Measurements from ENCODE around the gene CAPNS1. TPM values are rescaled to one million over a fixed set of nuclear protein-coding genes. Genes with fewer than 3 reads are reported as not detected.

Gene CAPNS1
- total and polyA plus RNA-seq, 2 of the 13 experiments (the other 11 are each of a cell fraction or from before 2014, with no cell fraction given), result 322 to 526 TPM

DNA sequence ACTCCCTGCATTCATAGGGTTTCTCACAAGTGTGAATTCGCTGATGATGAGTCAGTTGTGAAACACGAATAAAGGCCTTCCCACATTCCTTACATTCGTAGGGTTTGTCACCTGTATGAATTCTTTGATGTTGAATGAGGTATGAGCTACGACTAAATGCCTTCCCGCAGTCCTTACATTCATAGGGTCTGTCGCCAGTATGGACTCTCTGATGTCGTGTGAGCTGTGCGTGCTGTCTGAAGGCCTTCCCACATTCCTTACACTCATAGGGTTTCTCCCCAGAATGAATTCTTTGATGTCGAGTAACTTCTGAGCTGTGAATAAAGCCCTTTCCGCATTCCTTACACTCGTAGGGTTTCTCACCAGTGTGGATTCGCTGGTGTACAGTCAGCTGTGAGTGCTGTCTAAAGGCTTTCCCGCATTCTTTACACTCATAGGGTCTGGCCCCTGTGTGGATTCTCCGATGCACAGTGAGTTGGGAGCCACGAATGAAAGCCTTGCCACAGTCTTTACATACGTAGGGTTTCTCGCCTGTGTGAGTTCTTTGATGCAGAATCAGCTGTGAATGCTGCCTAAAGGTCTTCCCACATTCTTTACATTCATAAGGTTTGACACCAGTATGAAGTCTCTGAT, 42.9 kb downstream of the CAPNS1 start:
- Histone ChIP-seq H4K20me1 (ENCODE audit: insufficient read depth, low read length) (no peaks in the 10 kb centered on the region), H3K9ac (ENCODE audit: insufficient read depth, low read depth, low read length) (no peak overlapping the region), H3K4me1 (ENCODE audit: insufficient read depth, low read length) (no peaks in the 10 kb centered on the region), H3K27ac (ENCODE audit: extremely low read length, insufficient read depth, low read length) (no peak overlapping the region), H3K79me2 (ENCODE audit: insufficient read depth, low read length) (no peaks in the 10 kb centered on the region), H3K4me3 (replicated peaks in 1 of 3; ENCODE audit: insufficient read depth in 1 of 3, low read depth in 2 of 3, low read length in 3 of 3) (no peak overlapping the region), H3K4me2 (ENCODE audit: low read depth, low read length) (no peak overlapping the region), H3K36me3 (replicated peaks in 1 of 2; ENCODE audit: control insufficient read depth in 1 of 2, insufficient read depth in 2 of 2, low read length in 2 of 2) (peaks cover 4 to 14% of the 10 kb centered on the region in 2 experiments; a peak in 4 of 5 replicates), H2AFZ (ENCODE audit: low read length) (no peak overlapping the region), H3K9me3 (ENCODE audit: low read length) (no peaks in the 10 kb centered on the region), H3K27me3 (ENCODE audit: control insufficient read depth in 1 of 2, insufficient read depth in 2 of 2, low read length in 2 of 2) (no peaks in the 10 kb centered on the region)
- no TSS peak for BruUV-seq (replicated peaks)
- intact Hi-C loops (cut with micrococcal nuclease; ENCODE audit: unreplicated experiment) (no loop called here), in situ Hi-C loops (cut with HindIII; ENCODE audit: extremely low pct_ligation_motif_present, low pct_unique_long_range_greater_than_20kb) (no loop called here)
- 93% methylated on average over 17 of the region's 17 CpGs for WGBS (ENCODE audit: low lambda C conversion rate)
- DNase-seq (ENCODE audit: low spot score) (no peak), FAIRE-seq (no peak), ATAC-seq (no peak)
- CTCF ChIA-PET (ENCODE audit: low intra/inter-chr PET ratio, low total read pairs), result no interaction called here
- POLR2A ChIA-PET, result no interaction called here
- no peak for TF ChIP-seq CHD4 (IDR thresholded peaks at IDR 0.05; ENCODE audit: borderline replicate concordance, low read length)
- no peak for TF ChIP-seq SNAPC4 (CRISPR knock-in tag; IDR thresholded peaks at IDR 0.05)
- TF ChIP-seq, protein P1, sequence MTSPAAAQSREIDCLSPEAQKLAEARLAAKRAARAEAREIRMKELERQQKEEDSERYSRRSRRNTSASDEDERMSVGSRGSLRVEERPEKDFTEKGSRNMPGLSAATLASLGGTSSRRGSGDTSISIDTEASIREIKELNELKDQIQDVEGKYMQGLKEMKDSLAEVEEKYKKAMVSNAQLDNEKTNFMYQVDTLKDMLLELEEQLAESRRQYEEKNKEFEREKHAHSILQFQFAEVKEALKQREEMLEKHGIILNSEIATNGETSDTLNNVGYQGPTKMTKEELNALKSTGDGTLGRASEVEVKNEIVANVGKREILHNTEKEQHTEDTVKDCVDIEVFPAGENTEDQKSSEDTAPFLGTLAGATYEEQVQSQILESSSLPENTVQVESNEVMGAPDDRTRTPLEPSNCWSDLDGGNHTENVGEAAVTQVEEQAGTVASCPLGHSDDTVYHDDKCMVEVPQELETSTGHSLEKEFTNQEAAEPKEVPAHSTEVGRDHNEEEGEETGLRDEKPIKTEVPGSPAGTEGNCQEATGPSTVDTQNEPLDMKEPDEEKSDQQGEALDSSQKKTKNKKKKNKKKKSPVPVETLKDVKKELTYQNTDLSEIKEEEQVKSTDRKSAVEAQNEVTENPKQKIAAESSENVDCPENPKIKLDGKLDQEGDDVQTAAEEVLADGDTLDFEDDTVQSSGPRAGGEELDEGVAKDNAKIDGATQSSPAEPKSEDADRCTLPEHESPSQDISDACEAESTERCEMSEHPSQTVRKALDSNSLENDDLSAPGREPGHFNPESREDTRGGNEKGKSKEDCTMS (CRISPR knock-in tag; conservative IDR thresholded peaks at IDR 0.05), result no peak
- no peak for TF ChIP-seq ZNF230 (CRISPR knock-in tag; IDR thresholded peaks at IDR 0.05)

Measured in HepG2 (cell line).